T-helper 9 cell (primary cell): ENCODE measurements around the gene HGF.

ENCODE experiments used
- DNase-seq: peaks from one replicate; pipeline ENCODE4 v3.0.0-alpha.2; 2020

HGF gene

DNA sequence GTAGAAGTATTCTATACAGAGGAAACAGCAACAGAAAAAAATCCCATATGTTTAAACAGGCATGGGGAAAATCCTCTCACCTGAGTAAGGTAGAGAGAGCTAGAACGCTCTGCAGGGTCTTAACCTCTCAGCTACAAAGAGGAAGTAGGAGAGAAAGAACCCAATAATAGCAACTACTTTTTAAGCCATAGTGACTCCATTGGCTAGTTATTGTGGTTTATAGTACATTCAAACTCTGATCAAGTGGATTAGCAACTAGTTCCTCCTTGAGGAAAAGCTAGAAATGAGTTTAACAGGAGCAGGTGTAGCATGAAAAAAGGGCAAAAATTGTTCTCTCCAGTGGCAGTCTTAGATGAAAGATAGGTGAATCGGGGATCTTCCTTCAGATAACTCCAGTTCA is 89.7 kb downstream of the HGF start:
- DNase-seq: no peak

DNA sequence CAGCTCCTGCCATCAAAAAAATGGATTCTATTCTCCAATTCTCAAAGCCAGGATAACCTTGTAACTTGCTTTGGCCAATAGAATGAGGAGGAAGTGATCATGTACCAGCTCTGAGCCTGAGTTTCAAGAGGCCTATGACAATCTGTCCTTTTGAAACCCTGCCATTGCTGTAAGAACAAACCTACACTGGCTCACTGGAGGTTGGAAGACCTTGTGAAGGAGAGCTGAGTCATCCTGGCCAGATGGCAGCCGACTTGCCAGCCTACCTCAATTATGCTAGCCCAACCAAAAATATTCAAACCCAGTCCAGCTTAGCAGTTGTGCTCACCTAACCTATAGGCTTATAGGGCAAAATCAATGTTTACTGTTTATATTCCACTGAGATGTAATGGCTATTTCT is 93.0 kb downstream of the HGF start:
- no peak for DNase-seq

DNA sequence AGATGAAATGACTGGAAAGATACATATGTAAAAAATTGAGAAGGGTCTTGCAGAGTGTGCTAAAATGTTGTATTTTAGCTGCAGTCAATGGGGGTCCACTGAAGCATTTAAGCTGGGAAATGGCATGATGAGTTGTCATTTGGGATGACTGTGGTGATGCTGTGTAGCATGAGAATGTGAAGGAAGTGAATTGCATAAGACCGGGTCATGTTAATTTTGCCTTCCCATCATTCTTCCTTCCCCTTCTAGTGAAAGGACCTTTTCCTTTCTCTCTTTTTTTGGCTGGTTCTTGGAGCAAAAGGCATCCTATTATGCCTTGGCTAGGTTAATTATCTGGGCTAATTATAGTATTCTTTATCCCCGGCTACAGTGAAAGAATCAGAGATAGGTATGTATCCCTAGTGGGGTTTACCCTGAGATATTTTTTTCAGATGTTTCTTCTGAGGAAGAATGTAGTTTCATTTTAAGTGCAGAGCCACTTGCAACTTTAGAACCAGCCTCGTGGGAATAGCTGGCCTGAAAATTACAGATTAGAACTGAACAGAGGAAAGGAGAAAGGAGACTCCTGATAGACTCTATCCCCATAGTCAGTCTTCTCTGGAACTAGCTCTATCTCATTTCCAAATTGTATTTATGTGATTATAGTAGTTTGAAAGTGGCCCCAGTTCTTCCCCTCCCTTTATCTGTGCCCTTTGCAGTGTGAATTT is 93.6 kb downstream of the HGF start:
- DNase-seq: no peak

GRCh38 chr7:81674431-81674830 is 95.4 kb downstream of the HGF start:
- DNase-seq: no peak

GRCh38 chr7:81672872-81673271 is 97.0 kb downstream of the HGF start:
- DNase-seq: no peak

- DNase-seq: no peak
Measured at GRCh38 chr7:81669476-81670105, 100.3 kb downstream of the HGF start.

- DNase-seq: no peak
Measured at GRCh38 chr7:81666209-81666608, 103.6 kb downstream of the HGF start.

- DNase-seq: no peak
Measured at GRCh38 chr7:81665236-81665635, 104.6 kb downstream of the HGF start.

GRCh38 chr7:81664304-81664703 is 105.5 kb downstream of the HGF start:
- DNase-seq: no peak

- DNase-seq: no peak
Measured at GRCh38 chr7:81662531-81662930, 107.3 kb downstream of the HGF start.

DNA sequence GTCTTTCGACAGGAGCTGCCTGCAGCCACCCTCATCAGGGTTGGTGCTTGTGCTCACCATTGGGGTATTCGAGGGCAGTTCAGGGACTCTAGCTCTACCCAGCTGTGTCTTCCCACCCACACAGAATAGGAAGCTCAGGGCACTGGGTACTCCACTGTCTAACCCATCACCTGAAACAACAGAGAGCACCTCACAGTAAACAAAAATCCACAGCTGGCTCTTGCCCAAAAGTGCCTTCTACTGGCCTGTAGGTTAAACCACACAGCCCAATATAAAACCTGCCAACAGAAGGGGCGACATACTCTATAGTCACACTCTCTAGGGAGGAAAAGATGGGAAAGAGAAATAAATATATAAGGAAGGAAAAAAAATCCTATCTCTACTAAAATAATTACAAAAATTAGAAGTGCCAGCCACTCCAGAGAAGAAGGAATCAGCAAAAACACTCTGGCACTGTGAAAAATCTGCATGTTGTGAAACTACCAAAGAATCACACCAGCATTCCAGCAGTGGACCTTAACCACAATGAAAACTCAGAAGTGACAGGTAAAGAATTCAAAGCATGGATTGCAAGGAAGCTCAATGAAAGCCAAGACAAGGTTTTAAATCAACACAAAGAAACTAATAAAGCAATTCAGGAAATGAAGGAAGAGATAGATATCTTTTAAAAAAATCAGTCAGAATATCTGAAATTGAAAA is 110.0 kb downstream of the HGF start:
- DNase-seq: no peak

DNA sequence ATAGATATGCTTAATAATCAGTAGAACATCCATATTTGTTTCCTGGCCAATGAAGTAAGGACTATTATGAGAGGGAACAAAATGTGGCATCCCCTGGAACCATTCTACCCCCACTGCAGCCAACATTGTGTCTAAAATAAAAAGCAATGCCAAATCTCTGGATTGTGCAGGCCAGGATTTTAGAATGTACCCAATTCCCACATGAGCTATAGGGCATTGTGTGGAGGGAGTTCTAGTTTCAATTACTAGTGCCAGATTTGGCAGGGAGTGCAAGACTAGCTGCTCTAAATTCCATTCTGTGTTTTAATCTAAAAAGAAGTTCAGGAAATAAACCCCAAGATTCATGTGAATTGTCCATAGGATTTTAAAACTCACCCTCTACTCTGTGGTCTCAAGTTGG is 112.3 kb downstream of the HGF start:
- DNase-seq: no peak

DNA sequence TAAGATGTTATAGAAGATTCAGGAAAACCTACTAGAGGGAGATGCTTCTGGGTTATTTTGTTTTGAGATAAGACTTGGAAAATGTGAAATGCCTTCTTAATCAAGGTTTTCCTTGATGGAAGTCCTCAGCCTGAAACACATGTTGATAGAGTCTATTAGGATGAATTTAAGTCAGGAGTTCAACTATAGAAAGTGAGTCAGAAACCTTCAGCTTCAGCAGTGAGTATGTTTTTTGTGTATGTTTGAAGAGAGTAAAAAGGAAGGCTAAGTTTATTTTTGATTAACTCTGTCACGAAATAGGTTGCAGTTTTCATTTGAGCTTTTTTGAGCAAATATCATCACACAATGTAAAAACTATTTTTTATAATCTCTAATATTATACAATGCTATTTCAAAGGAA is 114.6 kb downstream of the HGF start:
- DNase-seq: no peak

DNA sequence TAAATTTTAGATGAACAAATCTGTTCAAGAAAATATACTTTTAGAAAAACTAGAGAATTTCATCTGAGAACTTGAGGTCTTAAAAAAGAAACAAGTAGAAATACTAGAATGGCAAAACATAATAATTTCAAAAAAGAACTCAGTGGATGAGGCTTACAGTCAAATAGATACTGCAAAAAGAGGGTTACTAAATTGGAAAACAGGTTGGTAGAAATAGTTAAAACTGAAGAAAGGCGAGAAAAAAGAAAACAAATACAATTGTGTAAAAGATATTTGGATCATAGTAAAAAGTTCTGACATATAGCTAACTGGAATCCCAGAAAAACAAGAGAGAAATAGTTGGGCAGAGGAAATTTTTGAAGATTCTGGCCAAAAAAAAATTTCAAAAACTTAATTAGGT is 117.6 kb downstream of the HGF start:
- no peak for DNase-seq
